HepG2 (cell line): ENCODE data around the gene COX15. TPM values are rescaled to one million over a fixed set of nuclear protein-coding genes. Genes with fewer than 3 reads are reported as not detected.

Experiments used
- CAMTA2 ChIP-seq: sonication (generic); formaldehyde crosslinking; IDR thresholded peaks from 2 replicates; pipeline ENCODE4 v1.4.0; 2020; ENCODE audit warnings: mild to moderate bottlenecking, missing genetic modification reagents, borderline replicate concordance
- HMGXB3 ChIP-seq: sonication (generic); formaldehyde crosslinking; IDR thresholded peaks from 2 replicates; pipeline ENCODE4 v1.4.0; 2020; ENCODE audit warnings: missing genetic modification reagents, borderline replicate concordance
- JUND ChIP-seq: sonication (generic); formaldehyde crosslinking; IDR thresholded peaks from 2 replicates; pipeline ENCODE4 v1.8.0; 2022; ENCODE audit warnings: mild to moderate bottlenecking, missing genetic modification reagents
- PAXIP1 ChIP-seq: sonication (generic); formaldehyde crosslinking; conservative IDR thresholded peaks from 2 replicates; pipeline ENCODE4 v1.4.0; 2020; ENCODE audit warnings: mild to moderate bottlenecking, missing genetic modification reagents, moderate library complexity
- SAFB2 ChIP-seq: sonication (generic); formaldehyde crosslinking; IDR thresholded peaks from 2 replicates; pipeline ENCODE4 v1.5.1; 2020; ENCODE audit warnings: missing genetic modification reagents, low read depth, mild to moderate bottlenecking, borderline replicate concordance
- SETDB1 ChIP-seq: sonication (generic); formaldehyde crosslinking; IDR thresholded peaks from 2 replicates; pipeline ENCODE4 v1.5.1; 2020; ENCODE audit warnings: missing genetic modification reagents, mild to moderate bottlenecking, borderline replicate concordance
- STAG1 ChIP-seq: sonication (generic); formaldehyde crosslinking; IDR thresholded peaks from 2 replicates; pipeline ENCODE4 v1.4.0; 2020; ENCODE audit warnings: missing genetic modification reagents
- THYN1 ChIP-seq: sonication (generic); formaldehyde crosslinking; IDR thresholded peaks from 2 replicates; pipeline ENCODE4 v1.8.1; 2023; ENCODE audit warnings: low read depth, mild to moderate bottlenecking, moderate library complexity, missing genetic modification reagents, borderline replicate concordance
- ZBTB37 ChIP-seq: sonication (generic); formaldehyde crosslinking; IDR thresholded peaks from 2 replicates; pipeline ENCODE4 v1.4.0; 2020; ENCODE audit warnings: mild to moderate bottlenecking, missing genetic modification reagents
- ZFP62 ChIP-seq: sonication (generic); formaldehyde crosslinking; IDR thresholded peaks from 2 replicates; pipeline ENCODE4 v1.4.0; 2020; ENCODE audit warnings: missing genetic modification reagents
- ZNF296 ChIP-seq: sonication (generic); formaldehyde crosslinking; conservative IDR thresholded peaks from 2 replicates; pipeline ENCODE4 v1.5.0; 2020; ENCODE audit warnings: mild to moderate bottlenecking, missing genetic modification reagents
- ZNF543 ChIP-seq: sonication (generic); formaldehyde crosslinking; IDR thresholded peaks from 2 replicates; pipeline ENCODE4 v1.4.0; 2020; ENCODE audit warnings: mild to moderate bottlenecking, missing genetic modification reagents
- ZNF598 ChIP-seq: sonication (generic); formaldehyde crosslinking; IDR thresholded peaks from 2 replicates; pipeline ENCODE4 v1.5.1; 2020; ENCODE audit warnings: mild to moderate bottlenecking, missing genetic modification reagents, borderline replicate concordance
- ZNF615 ChIP-seq: sonication (generic); formaldehyde crosslinking; IDR thresholded peaks from 2 replicates; pipeline ENCODE4 v1.5.0; 2020; ENCODE audit warnings: mild to moderate bottlenecking, missing genetic modification reagents, borderline replicate concordance
- ZNF788 ChIP-seq: sonication (generic); formaldehyde crosslinking; IDR thresholded peaks from 2 replicates; pipeline ENCODE4 v1.5.0; 2020; ENCODE audit warnings: mild to moderate bottlenecking, missing genetic modification reagents, borderline replicate concordance
- ZNF800 ChIP-seq: sonication (generic); formaldehyde crosslinking; IDR thresholded peaks from 2 replicates; pipeline ENCODE4 v1.4.0; 2020; ENCODE audit warnings: missing genetic modification reagents
- polyA plus RNA-seq, 8 experiments: library from polyadenylated mRNA; depleted of rRNA in 3 of 8; stranded (reverse) in 7 of 8; unstranded in 1 of 8; fragments of >200 nt; fragmentation: Illumina TruSeq in 4 of 8; extraction: Trizol in 4 of 8; gene quantifications; 2 replicates each; pipeline versions ENCODE4 v1.2.1 to v1.2.3, GENCODE V29; 2011 to 2016; ENCODE audit warnings: low read depth in 4 of 8, missing spikeins in 1 of 8, mixed read lengths in 1 of 8; ENCODE audit not compliant: insufficient read depth in 1 of 8
- total RNA-seq, 5 experiments: library from RNA; depleted of rRNA; stranded (reverse); fragments of >200 nt; fragmentation: Illumina TruSeq; extraction: Trizol; gene quantifications; 2 replicates each; pipeline ENCODE4 v1.2.3, GENCODE V29; 2016; ENCODE audit warnings: low read depth in 1 of 5

The COX15 gene
- total and polyA plus RNA-seq, 2 of the 13 experiments (the other 11 are each of a cell fraction or from before 2014, with no cell fraction given) = 19.2 to 44.7 TPM

GRCh38 chr10:99732033-99732842, at the start of gene COX15, which contains the start of gene CUTC (continued):
- TF ChIP-seq PAXIP1 (CRISPR knock-in tag) (0 out of 2 replicates have a peak, but pooled peaks have one; percentile 54), JUND (peak; percentile 28; the same call in 1 of the 2 replicates), CAMTA2 (CRISPR knock-in tag) (no peak), ZNF598 (CRISPR knock-in tag) (peak; percentile 41; the same call in 1 of the 2 replicates), ZNF800 (no peak), STAG1 (peak; percentile 80), SETDB1 (CRISPR knock-in tag) (no peak), ZNF615 (no peak), ZNF543 (CRISPR knock-in tag) (no peak), ZNF788 (CRISPR knock-in tag) (peak; percentile 83), SAFB2 (CRISPR knock-in tag) (peak; percentile 77; the same call in 1 of the 2 replicates), ZFP62 (CRISPR knock-in tag) (no peak), ZBTB37 (CRISPR knock-in tag) (no peak), HMGXB3 (CRISPR knock-in tag) (peak; percentile 51; the same call in 1 of the 2 replicates), ZNF296 (CRISPR knock-in tag) (no peak), THYN1 (CRISPR knock-in tag) (no peak)
